ENCODE measurements around the gene SLC6A1. TPM values are rescaled to one million over a fixed set of nuclear protein-coding genes. Genes with fewer than 3 reads are reported as not detected.
A peak's percentile ranks its signal among the peaks of the same experiment; 100 is the strongest.

Gene SLC6A1
- total and polyA plus RNA-seq, 2 of the 13 experiments (the other 11 are each of a cell fraction or from before 2014, with no cell fraction given): not detected

- TF ChIP-seq ZNF512B (CRISPR knock-in tag; IDR thresholded peaks at IDR 0.05; ENCODE audit: borderline replicate concordance): no peak
- no peak for TF ChIP-seq DNMT3B (CRISPR knock-in tag; conservative IDR thresholded peaks at IDR 0.05)
- TF ChIP-seq ZSCAN12 (CRISPR knock-in tag; IDR thresholded peaks at IDR 0.05): no peak
- no peak for TF ChIP-seq ZBTB1 (CRISPR knock-in tag; IDR thresholded peaks at IDR 0.05; ENCODE audit: borderline replicate concordance)
- TF ChIP-seq BRCA1 (CRISPR knock-in tag; IDR thresholded peaks at IDR 0.05): no peak
- TF ChIP-seq CTCF (CRISPR knock-in tag; IDR thresholded peaks at IDR 0.05): peak; percentile 93
- TF ChIP-seq ZBTB8A (CRISPR knock-in tag; IDR thresholded peaks at IDR 0.05; ENCODE audit: borderline replicate concordance, low read depth): no peak
- no peak for TF ChIP-seq ZNF3 (CRISPR knock-in tag; IDR thresholded peaks at IDR 0.05)
- TF ChIP-seq ZNF496 (CRISPR knock-in tag; IDR thresholded peaks at IDR 0.05; ENCODE audit: insufficient replicate concordance): no peak
- TF ChIP-seq PCBP2 (optimal IDR thresholded peaks at IDR 0.05; ENCODE audit: low read depth, low read length, poor library complexity, severe bottlenecking): peak; percentile 30
- TF ChIP-seq FOXA1 (IDR thresholded peaks at IDR 0.05): no peak
- no peak for TF ChIP-seq FOXA1 (CRISPR knock-in tag; IDR thresholded peaks at IDR 0.05)
- 0 out of 2 replicates have a peak, but pooled peaks have one; percentile 27 for TF ChIP-seq THAP7 (CRISPR knock-in tag; IDR thresholded peaks at IDR 0.05)
- TF ChIP-seq ZNF788 (CRISPR knock-in tag; IDR thresholded peaks at IDR 0.05; ENCODE audit: borderline replicate concordance): no peak
- no peak for TF ChIP-seq ERF (CRISPR knock-in tag; IDR thresholded peaks at IDR 0.05)
- TF ChIP-seq CHD4 (IDR thresholded peaks at IDR 0.05; ENCODE audit: borderline replicate concordance, low read length): no peak
- no peak for TF ChIP-seq ZBTB33 (CRISPR knock-in tag; IDR thresholded peaks at IDR 0.05)
- TF ChIP-seq ZNF343 (CRISPR knock-in tag; IDR thresholded peaks at IDR 0.05): no peak
- TF ChIP-seq NR2C2 (CRISPR knock-in tag; IDR thresholded peaks at IDR 0.05; ENCODE audit: borderline replicate concordance): no peak
- TF ChIP-seq ZNF737 (CRISPR knock-in tag; IDR thresholded peaks at IDR 0.05; ENCODE audit: borderline replicate concordance): no peak
- TF ChIP-seq ZNF251 (CRISPR knock-in tag; IDR thresholded peaks at IDR 0.05): no peak
- TF ChIP-seq ZNF674 (CRISPR knock-in tag; IDR thresholded peaks at IDR 0.05; ENCODE audit: low read depth): no peak
These were observed 46.8 kb upstream of the SLC6A1 start (continued) for GRCh38 chr3:10945683-10946287.

All from HepG2 (cell line).